ENCODE data around the gene ISOC2. TPM values are rescaled to one million over a fixed set of nuclear protein-coding genes. Genes with fewer than 3 reads are reported as not detected.

ISOC2 gene
- polyA plus RNA-seq, 4 donors = 35.2 to 54.6 (median 38.7) TPM

GRCh38 chr19:55479451-55480230 lies 18.2 kb upstream of the ISOC2 start:
- no peak for DNase-seq (ENCODE audit: low read depth in 4 of 4, low spot score in 3 of 4)

GRCh38 chr19:55479045-55479444 lies 17.6 kb upstream of the ISOC2 start:
- DNase-seq (ENCODE audit: low read depth in 4 of 4, low spot score in 3 of 4) = no peak

- DNase-seq (ENCODE audit: low read depth in 4 of 4, low spot score in 3 of 4) = no peak
Measured at GRCh38 chr19:55478364-55478763, 16.9 kb upstream of the ISOC2 start.

GRCh38 chr19:55477905-55478304 lies 16.5 kb upstream of the ISOC2 start:
- no peak for DNase-seq (ENCODE audit: low read depth in 4 of 4, low spot score in 3 of 4)

GRCh38 chr19:55476100-55476775 lies 14.8 kb upstream of the ISOC2 start, which contains the start of gene ZNF628:
Gene ZNF628, plus strand, starts transcription at chr19:55476617. Its CDS starts 3,294 bp downstream, at chr19:55479911.
- DNase-seq (ENCODE audit: low read depth in 4 of 4, low spot score in 3 of 4) = peak; percentile 97 to 98 (median 97)

GRCh38 chr19:55474269-55475265 lies 13.1 kb upstream of the ISOC2 start:
- no peak for DNase-seq (ENCODE audit: low read depth in 4 of 4, low spot score in 3 of 4)

- no peak for DNase-seq (ENCODE audit: low read depth in 4 of 4, low spot score in 3 of 4)
Measured at GRCh38 chr19:55473225-55474012, 12.0 kb upstream of the ISOC2 start.

GRCh38 chr19:55472463-55472862 lies 11.0 kb upstream of the ISOC2 start:
- DNase-seq (ENCODE audit: low read depth in 4 of 4, low spot score in 3 of 4) = no peak

- no peak for DNase-seq (ENCODE audit: low read depth in 4 of 4, low spot score in 3 of 4)
Measured at GRCh38 chr19:55471266-55471665, 9.8 kb upstream of the ISOC2 start.

- DNase-seq (ENCODE audit: low read depth in 4 of 4, low spot score in 3 of 4) = no peak
Measured at GRCh38 chr19:55468054-55468393, 6.6 kb upstream of the ISOC2 start.

GRCh38 chr19:55467236-55468053 lies 6.0 kb upstream of the ISOC2 start:
- no peak for DNase-seq (ENCODE audit: low read depth in 4 of 4, low spot score in 3 of 4)

- no peak for DNase-seq (ENCODE audit: low read depth in 4 of 4, low spot score in 3 of 4)
Measured at GRCh38 chr19:55466241-55466614, 4.8 kb upstream of the ISOC2 start.

GRCh38 chr19:55465460-55466240 lies 4.2 kb upstream of the ISOC2 start:
- DNase-seq (ENCODE audit: low read depth in 4 of 4, low spot score in 3 of 4) = no peak

- DNase-seq (ENCODE audit: low read depth in 4 of 4, low spot score in 3 of 4) = no peak
Measured at GRCh38 chr19:55464662-55465054, 3.2 kb upstream of the ISOC2 start, which contains the start of gene C19orf85. Gene C19orf85, minus strand, starts transcription at chr19:55464751. Its CDS starts 197 bp downstream, at chr19:55464554.

GRCh38 chr19:55464039-55464661 lies 2.7 kb upstream of the ISOC2 start:
- DNase-seq (ENCODE audit: low read depth in 4 of 4, low spot score in 3 of 4) = no peak

GRCh38 chr19:55463583-55464031 lies 2.2 kb upstream of the ISOC2 start:
- DNase-seq (ENCODE audit: low read depth in 4 of 4, low spot score in 3 of 4) = no peak

- no peak for DNase-seq (ENCODE audit: low read depth in 4 of 4, low spot score in 3 of 4)
Measured at GRCh38 chr19:55462722-55463121, 1.3 kb upstream of the ISOC2 start.
